ENCODE measurements around the gene C1QL1. TPM values are rescaled to one million over a fixed set of nuclear protein-coding genes. Genes with fewer than 3 reads are reported as not detected.
A peak's percentile ranks its signal among the peaks of the same experiment; 100 is the strongest.

C1QL1 gene
- total and polyA plus RNA-seq, 2 of the 13 experiments (the other 11 are each of a cell fraction or from before 2014, with no cell fraction given) = 0.11 TPM

DNA sequence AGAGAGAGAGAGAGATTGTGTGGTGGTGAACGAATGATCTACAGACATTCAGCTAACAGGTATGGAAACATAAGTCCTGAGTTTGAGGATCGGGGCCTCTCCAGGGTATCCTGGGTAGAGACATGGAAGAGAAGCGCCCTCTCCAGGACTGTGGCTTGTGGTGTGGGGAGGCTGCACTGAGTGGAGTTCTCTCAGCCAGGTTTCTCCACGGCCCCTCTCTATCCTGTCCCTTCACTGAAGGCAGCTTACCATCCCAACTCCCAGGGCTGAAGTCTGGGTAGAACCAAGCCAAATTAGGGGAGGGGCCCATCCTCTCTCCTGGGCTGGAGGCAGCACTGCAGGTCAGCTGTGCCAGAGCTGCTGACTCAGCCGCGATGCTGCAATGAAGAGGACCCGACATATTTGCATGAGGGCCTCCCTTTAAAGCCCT is 6.2 kb downstream of the C1QL1 start (continued):
- TF ChIP-seq, protein P1, sequence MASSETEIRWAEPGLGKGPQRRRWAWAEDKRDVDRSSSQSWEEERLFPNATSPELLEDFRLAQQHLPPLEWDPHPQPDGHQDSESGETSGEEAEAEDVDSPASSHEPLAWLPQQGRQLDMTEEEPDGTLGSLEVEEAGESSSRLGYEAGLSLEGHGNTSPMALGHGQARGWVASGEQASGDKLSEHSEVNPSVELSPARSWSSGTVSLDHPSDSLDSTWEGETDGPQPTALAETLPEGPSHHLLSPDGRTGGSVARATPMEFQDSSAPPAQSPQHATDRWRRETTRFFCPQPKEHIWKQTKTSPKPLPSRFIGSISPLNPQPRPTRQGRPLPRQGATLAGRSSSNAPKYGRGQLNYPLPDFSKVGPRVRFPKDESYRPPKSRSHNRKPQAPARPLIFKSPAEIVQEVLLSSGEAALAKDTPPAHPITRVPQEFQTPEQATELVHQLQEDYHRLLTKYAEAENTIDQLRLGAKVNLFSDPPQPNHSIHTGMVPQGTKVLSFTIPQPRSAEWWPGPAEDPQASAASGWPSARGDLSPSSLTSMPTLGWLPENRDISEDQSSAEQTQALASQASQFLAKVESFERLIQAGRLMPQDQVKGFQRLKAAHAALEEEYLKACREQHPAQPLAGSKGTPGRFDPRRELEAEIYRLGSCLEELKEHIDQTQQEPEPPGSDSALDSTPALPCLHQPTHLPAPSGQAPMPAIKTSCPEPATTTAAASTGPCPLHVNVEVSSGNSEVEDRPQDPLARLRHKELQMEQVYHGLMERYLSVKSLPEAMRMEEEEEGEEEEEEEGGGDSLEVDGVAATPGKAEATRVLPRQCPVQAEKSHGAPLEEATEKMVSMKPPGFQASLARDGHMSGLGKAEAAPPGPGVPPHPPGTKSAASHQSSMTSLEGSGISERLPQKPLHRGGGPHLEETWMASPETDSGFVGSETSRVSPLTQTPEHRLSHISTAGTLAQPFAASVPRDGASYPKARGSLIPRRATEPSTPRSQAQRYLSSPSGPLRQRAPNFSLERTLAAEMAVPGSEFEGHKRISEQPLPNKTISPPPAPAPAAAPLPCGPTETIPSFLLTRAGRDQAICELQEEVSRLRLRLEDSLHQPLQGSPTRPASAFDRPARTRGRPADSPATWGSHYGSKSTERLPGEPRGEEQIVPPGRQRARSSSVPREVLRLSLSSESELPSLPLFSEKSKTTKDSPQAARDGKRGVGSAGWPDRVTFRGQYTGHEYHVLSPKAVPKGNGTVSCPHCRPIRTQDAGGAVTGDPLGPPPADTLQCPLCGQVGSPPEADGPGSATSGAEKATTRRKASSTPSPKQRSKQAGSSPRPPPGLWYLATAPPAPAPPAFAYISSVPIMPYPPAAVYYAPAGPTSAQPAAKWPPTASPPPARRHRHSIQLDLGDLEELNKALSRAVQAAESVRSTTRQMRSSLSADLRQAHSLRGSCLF (CRISPR knock-in tag; IDR thresholded peaks at IDR 0.05; ENCODE audit: borderline replicate concordance) = no peak
- TF ChIP-seq ZNF567 (CRISPR knock-in tag; IDR thresholded peaks at IDR 0.05; ENCODE audit: borderline replicate concordance) = no peak
- TF ChIP-seq SMC3 (IDR thresholded peaks at IDR 0.05; ENCODE audit: low read length) = peak; percentile 38; the same call in 1 of the 2 replicates
- TF ChIP-seq CBX2 (IDR thresholded peaks at IDR 0.05; ENCODE audit: low read depth, low read length) = no peak
- TF ChIP-seq CBX2 (CRISPR knock-in tag; IDR thresholded peaks at IDR 0.05; ENCODE audit: low read depth) = no peak
- no peak for TF ChIP-seq ZSCAN29 (CRISPR knock-in tag; conservative IDR thresholded peaks at IDR 0.05)
- no peak for TF ChIP-seq IRF9 (CRISPR knock-in tag; IDR thresholded peaks at IDR 0.05; ENCODE audit: borderline replicate concordance)
- TF ChIP-seq BORCS8-MEF2B (CRISPR knock-in tag; IDR thresholded peaks at IDR 0.05) = no peak
- no peak for TF ChIP-seq ZHX2 (IDR thresholded peaks at IDR 0.05; ENCODE audit: low read depth)
- no peak for TF ChIP-seq ZHX2 (CRISPR knock-in tag; IDR thresholded peaks at IDR 0.05; ENCODE audit: borderline replicate concordance)
- no peak for TF ChIP-seq THAP8 (CRISPR knock-in tag; IDR thresholded peaks at IDR 0.05; ENCODE audit: borderline replicate concordance)
- TF ChIP-seq EED (CRISPR knock-in tag; IDR thresholded peaks at IDR 0.05) = no peak
- TF ChIP-seq, protein P2, sequence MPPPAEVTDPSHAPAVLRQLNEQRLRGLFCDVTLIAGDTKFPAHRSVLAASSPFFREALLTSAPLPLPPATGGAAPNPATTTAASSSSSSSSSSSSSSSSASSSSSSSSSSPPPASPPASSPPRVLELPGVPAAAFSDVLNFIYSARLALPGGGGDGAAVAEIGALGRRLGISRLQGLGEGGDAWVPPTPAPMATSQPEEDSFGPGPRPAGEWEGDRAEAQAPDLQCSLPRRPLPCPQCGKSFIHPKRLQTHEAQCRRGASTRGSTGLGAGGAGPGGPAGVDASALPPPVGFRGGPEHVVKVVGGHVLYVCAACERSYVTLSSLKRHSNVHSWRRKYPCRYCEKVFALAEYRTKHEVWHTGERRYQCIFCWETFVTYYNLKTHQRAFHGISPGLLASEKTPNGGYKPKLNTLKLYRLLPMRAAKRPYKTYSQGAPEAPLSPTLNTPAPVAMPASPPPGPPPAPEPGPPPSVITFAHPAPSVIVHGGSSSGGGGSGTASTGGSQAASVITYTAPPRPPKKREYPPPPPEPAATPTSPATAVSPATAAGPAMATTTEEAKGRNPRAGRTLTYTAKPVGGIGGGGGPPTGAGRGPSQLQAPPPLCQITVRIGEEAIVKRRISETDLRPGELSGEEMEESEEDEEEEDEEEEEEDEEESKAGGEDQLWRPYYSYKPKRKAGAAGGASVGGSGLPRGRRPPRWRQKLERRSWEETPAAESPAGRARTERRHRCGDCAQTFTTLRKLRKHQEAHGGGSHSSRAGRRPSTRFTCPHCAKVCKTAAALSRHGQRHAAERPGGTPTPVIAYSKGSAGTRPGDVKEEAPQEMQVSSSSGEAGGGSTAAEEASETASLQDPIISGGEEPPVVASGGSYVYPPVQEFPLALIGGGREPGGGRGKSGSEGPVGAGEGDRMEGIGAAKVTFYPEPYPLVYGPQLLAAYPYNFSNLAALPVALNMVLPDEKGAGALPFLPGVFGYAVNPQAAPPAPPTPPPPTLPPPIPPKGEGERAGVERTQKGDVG (CRISPR knock-in tag; IDR thresholded peaks at IDR 0.05; ENCODE audit: borderline replicate concordance) = no peak
- no peak for TF ChIP-seq NCOA5 (CRISPR knock-in tag; IDR thresholded peaks at IDR 0.05)

Measured in HepG2 (cell line).